ENCODE results near the gene PGC. TPM values are rescaled to one million over a fixed set of nuclear protein-coding genes. Genes with fewer than 3 reads are reported as not detected.
A peak's percentile ranks its signal among the peaks of the same experiment; 100 is the strongest.
"Not testable (repeated sequence)": the region's sequence is repeated elsewhere in the genome, so short reads cannot be mapped to it uniquely, and the experiment has no call there.

Gene PGC
- total RNA-seq, 2 experiments from 2014 or later, result not detected

GRCh38 chr6:41769376-41769775 is 22.2 kb upstream of the PGC start:
- POLR2A ChIA-PET, result interaction anchor here (1.1 to 1.2 kb wide), 2 partner anchors 35 to 49 kb away, joined by 3 to 4 read pairs; no protein-coding TSS in a partner anchor
- Mint-ChIP-seq H3K27me3 (no peaks in the 10 kb centered on the region), H3K4me1 (peaks cover 15% of the 10 kb centered on the region), H3K9me3 (no peaks in the 10 kb centered on the region), H3K36me3 (no peaks in the 10 kb centered on the region), H3K27ac (no peak overlapping the region), H3K4me3 (no peak overlapping the region)
- DNase-seq, result no peak
- no peak for ATAC-seq (ENCODE audit: low read depth)

- peaks cover 3% of the 10 kb centered on the region for H3K27me3 Mint-ChIP-seq
- DNase-seq (no peak), ATAC-seq (ENCODE audit: low read depth) (peak; percentile 63)
- H3K4me1 Mint-ChIP-seq, result peaks cover 15% of the 10 kb centered on the region
- POLR2A ChIA-PET, result interaction anchor here (0.9 to 1.2 kb wide), 3 partner anchors 34 to 53 kb away, joined by 3 to 4 read pairs (median 3); no protein-coding TSS in a partner anchor
- H3K36me3 Mint-ChIP-seq, result no peaks in the 10 kb centered on the region
- H3K9me3 Mint-ChIP-seq, result no peaks in the 10 kb centered on the region
- H3K4me3 Mint-ChIP-seq, result peak overlapping the region; percentile 45
- peak overlapping the region; percentile 68 for H3K27ac Mint-ChIP-seq
Observed at GRCh38 chr6:41768545-41769308, 21.5 kb upstream of the PGC start.

GRCh38 chr6:41767112-41767833 is 20.1 kb upstream of the PGC start:
- ATAC-seq (ENCODE audit: low read depth), result no peak
- Mint-ChIP-seq H3K9me3 (no peaks in the 10 kb centered on the region), H3K27ac (no peak overlapping the region), H3K4me1 (peaks cover 15% of the 10 kb centered on the region), H3K27me3 (peaks cover 3% of the 10 kb centered on the region), H3K4me3 (no peak overlapping the region), H3K36me3 (no peaks in the 10 kb centered on the region)
- no peak for DNase-seq
- POLR2A ChIA-PET, result no interaction called here

- H3K27ac Mint-ChIP-seq; H3K36me3 Mint-ChIP-seq; POLR2A ChIA-PET; H3K4me3 Mint-ChIP-seq; ATAC-seq (ENCODE audit: low read depth); H3K9me3 Mint-ChIP-seq; H3K27me3 Mint-ChIP-seq; DNase-seq: not testable (repeated sequence)
- peaks cover 15% of the 10 kb centered on the region for H3K4me1 Mint-ChIP-seq
Observed at GRCh38 chr6:41766043-41766664, 19.0 kb upstream of the PGC start.

- Mint-ChIP-seq H3K27ac (no peak overlapping the region), H3K27me3 (peaks cover 3% of the 10 kb centered on the region), H3K36me3 (no peaks in the 10 kb centered on the region), H3K9me3 (no peaks in the 10 kb centered on the region), H3K4me1 (peaks cover 7% of the 10 kb centered on the region), H3K4me3 (no peak overlapping the region)
- ATAC-seq (ENCODE audit: low read depth) (no peak), DNase-seq (no peak)
- POLR2A ChIA-PET, result no interaction called here
Observed at GRCh38 chr6:41763470-41763869, 16.3 kb upstream of the PGC start.

- H3K4me1 Mint-ChIP-seq, result peaks cover 7% of the 10 kb centered on the region
- H3K27me3 Mint-ChIP-seq, result peaks cover 5% of the 10 kb centered on the region
- no peak for ATAC-seq (ENCODE audit: low read depth)
- no peaks in the 10 kb centered on the region for H3K9me3 Mint-ChIP-seq
- H3K27ac Mint-ChIP-seq, result no peak overlapping the region
- DNase-seq, result no peak
- POLR2A ChIA-PET, result no interaction called here
- no peaks in the 10 kb centered on the region for H3K36me3 Mint-ChIP-seq
- H3K4me3 Mint-ChIP-seq, result no peak overlapping the region
Observed at GRCh38 chr6:41759905-41760579, 12.8 kb upstream of the PGC start.

- Mint-ChIP-seq H3K4me1 (peaks cover 7% of the 10 kb centered on the region), H3K27me3 (peaks cover 8% of the 10 kb centered on the region), H3K27ac (no peak overlapping the region), H3K36me3 (no peaks in the 10 kb centered on the region), H3K4me3 (no peak overlapping the region), H3K9me3 (no peaks in the 10 kb centered on the region)
- DNase-seq (no peak), ATAC-seq (ENCODE audit: low read depth) (no peak)
- POLR2A ChIA-PET, result no interaction called here
Observed at GRCh38 chr6:41759106-41759904, 12.1 kb upstream of the PGC start.

GRCh38 chr6:41758641-41759035 is 11.4 kb upstream of the PGC start:
- H3K27ac Mint-ChIP-seq, result no peak overlapping the region
- ATAC-seq (ENCODE audit: low read depth) (no peak), DNase-seq (no peak)
- H3K4me3 Mint-ChIP-seq, result no peak overlapping the region
- no peaks in the 10 kb centered on the region for H3K9me3 Mint-ChIP-seq
- peaks cover 10% of the 10 kb centered on the region for H3K27me3 Mint-ChIP-seq
- peaks cover 7% of the 10 kb centered on the region for H3K4me1 Mint-ChIP-seq
- no peaks in the 10 kb centered on the region for H3K36me3 Mint-ChIP-seq
- POLR2A ChIA-PET, result no interaction called here

GRCh38 chr6:41757931-41758640 is 10.9 kb upstream of the PGC start:
- peaks cover 7% of the 10 kb centered on the region for H3K4me1 Mint-ChIP-seq
- peaks cover 10% of the 10 kb centered on the region for H3K27me3 Mint-ChIP-seq
- no peak overlapping the region for H3K4me3 Mint-ChIP-seq
- DNase-seq (no peak), ATAC-seq (ENCODE audit: low read depth) (no peak)
- no peaks in the 10 kb centered on the region for H3K9me3 Mint-ChIP-seq
- POLR2A ChIA-PET, result no interaction called here
- no peaks in the 10 kb centered on the region for H3K36me3 Mint-ChIP-seq
- no peak overlapping the region for H3K27ac Mint-ChIP-seq

GRCh38 chr6:41757271-41757670 is 10.1 kb upstream of the PGC start:
- Mint-ChIP-seq H3K27ac (no peak overlapping the region), H3K27me3 (peaks cover 10% of the 10 kb centered on the region), H3K9me3 (no peaks in the 10 kb centered on the region), H3K4me1 (peaks cover 7% of the 10 kb centered on the region), H3K4me3 (no peak overlapping the region), H3K36me3 (no peaks in the 10 kb centered on the region)
- POLR2A ChIA-PET, result no interaction called here
- ATAC-seq (ENCODE audit: low read depth), result no peak
- no peak for DNase-seq

GRCh38 chr6:41756354-41756753 is 9.2 kb upstream of the PGC start:
- H3K4me1 Mint-ChIP-seq, result peaks cover 7% of the 10 kb centered on the region

GRCh38 chr6:41755895-41756294 is 8.7 kb upstream of the PGC start:
- POLR2A ChIA-PET, result no interaction called here
- Mint-ChIP-seq H3K27ac (no peak overlapping the region), H3K4me1 (peaks cover 7% of the 10 kb centered on the region)

More at GRCh38 chr6:41756354-41756753, 9.2 kb upstream of the PGC start:
- Mint-ChIP-seq H3K27me3 (peaks cover 10% of the 10 kb centered on the region), H3K4me3 (no peak overlapping the region), H3K36me3 (no peaks in the 10 kb centered on the region), H3K9me3 (no peaks in the 10 kb centered on the region), H3K27ac (no peak overlapping the region)
- DNase-seq (no peak), ATAC-seq (ENCODE audit: low read depth) (peak; percentile 64)
- POLR2A ChIA-PET, result no interaction called here

More at GRCh38 chr6:41755895-41756294, 8.7 kb upstream of the PGC start:
- no peaks in the 10 kb centered on the region for H3K9me3 Mint-ChIP-seq
- peaks cover 10% of the 10 kb centered on the region for H3K27me3 Mint-ChIP-seq
- no peak overlapping the region for H3K4me3 Mint-ChIP-seq
- ATAC-seq (ENCODE audit: low read depth) (peak; percentile 5), DNase-seq (no peak)
- H3K36me3 Mint-ChIP-seq, result no peaks in the 10 kb centered on the region
